Transverse colon (tissue), 4 donors: ENCODE measurements around the gene ILF2.

Experiments used
- CTCF ChIP-seq, 5 experiments: fragments of 200-600 bp in 3 of 5; fragments of 450-650 bp in 2 of 5; sonication (generic) in 3 of 5; IDR thresholded peaks; 1 replicate in 2 of 5; 2 replicates in 3 of 5; pipeline ENCODE4 v1.5.1; 2016 to 2017; ENCODE audit warnings: antibody characterized with exemption in 5 of 5, inconsistent platforms in 3 of 5, mild to moderate bottlenecking in 2 of 5, moderate library complexity in 1 of 5
- POLR2A ChIP-seq: fragments of 450-650 bp; IDR thresholded peaks from one replicate; pipeline ENCODE4 v1.6.1; 2016; ENCODE audit warnings: antibody characterized with exemption, mild to moderate bottlenecking, moderate library complexity
- POLR2AphosphoS5 ChIP-seq, 3 donors: sonication (generic); formaldehyde crosslinking; IDR thresholded peaks; one replicate each; pipeline ENCODE4 v1.6.1; 2016; ENCODE audit warnings: antibody characterized with exemption in 3 of 3

- TF ChIP-seq POLR2AphosphoS5 (IDR thresholded peaks at IDR 0.05) = no peak
- TF ChIP-seq CTCF (IDR thresholded peaks at IDR 0.05) = no peak
- no peak for TF ChIP-seq POLR2A
These were observed 24.0 kb downstream of the ILF2 start for GRCh38 chr1:153646672-153647345.
